IMR-90 (cell line): ENCODE results near the gene CTIF. TPM values are rescaled to one million over a fixed set of nuclear protein-coding genes. Genes with fewer than 3 reads are reported as not detected.

Experiments
- ATAC-seq: fragments of 200-7000 bp; cut with Tn5 transposase; 2 replicates; pipeline ENCODE4 v1.9.1; 2020; ENCODE audit warnings: low read depth, mild to moderate bottlenecking, moderate library complexity
- BruUV-seq: library from RNA; stranded (reverse); fragments of 400-500 nt; replicated peaks from 2 replicates; lab custom pipeline; 2021; lab: Mats Ljungman, UMichigan
- CTCF ChIA-PET: fragments of 300-600 bp; formaldehyde crosslinking; extraction: SDS; loops from one replicate; lab custom pipeline; 2021; ENCODE audit warnings: antibody characterized with exemption; lab: Yijun Ruan, JAX
- POLR2A ChIA-PET: fragments of 300-600 bp; sonication (Branson Sonifier 250); formaldehyde crosslinking; loops from one replicate; lab custom pipeline; 2022; ENCODE audit warnings: antibody characterized with exemption; ENCODE audit not compliant: unreplicated experiment; lab: Charles Lee
- DNase-seq: peaks from one replicate; pipeline ENCODE4 v3.0.0; 2013
- H2AFZ ChIP-seq: replicated peaks from 2 replicates; pipeline ENCODE3; 2013; ENCODE audit warnings: low read length, mild to moderate bottlenecking; ENCODE audit not compliant: poor library complexity
- H2AK5ac ChIP-seq: 2 replicates; pipeline ENCODE4 v1.6.1; 2013; ENCODE audit warnings: low read depth, low read length, inconsistent platforms
- H2AK9ac ChIP-seq: replicated peaks from 2 replicates; pipeline ENCODE3; 2013; ENCODE audit warnings: mild to moderate bottlenecking, low read depth, low read length, moderate library complexity; ENCODE audit not compliant: poor library complexity
- H2BK120ac ChIP-seq: 2 replicates; pipeline ENCODE4 v1.6.1; 2013; ENCODE audit warnings: low read depth, low read length, inconsistent platforms
- H2BK15ac ChIP-seq: 3 replicates; pipeline ENCODE4 v1.6.1; 2013; ENCODE audit warnings: low read depth, low read length, inconsistent platforms
- H2BK20ac ChIP-seq: 2 replicates; pipeline ENCODE4 v1.6.1; 2013; ENCODE audit warnings: low read depth, mild to moderate bottlenecking, inconsistent platforms, low read length, moderate library complexity
- H2BK5ac ChIP-seq: 2 replicates; pipeline ENCODE4 v1.6.1; 2013; ENCODE audit warnings: mild to moderate bottlenecking, low read depth, low read length, inconsistent platforms; ENCODE audit not compliant: poor library complexity, severe bottlenecking
- H3K14ac ChIP-seq: replicated peaks from 2 replicates; pipeline ENCODE4 v1.6.1; 2013; ENCODE audit warnings: low read depth, low read length, inconsistent platforms
- H3K18ac ChIP-seq: 2 replicates; pipeline ENCODE4 v1.6.1; 2013; ENCODE audit warnings: low read depth, low read length, control low read depth
- H3K23ac ChIP-seq: 2 replicates; pipeline ENCODE4 v1.6.1; 2013; ENCODE audit warnings: low read depth, low read length, inconsistent platforms
- H3K27ac ChIP-seq: 2 replicates; pipeline ENCODE4 v1.5.1; 2013; ENCODE audit warnings: mild to moderate bottlenecking, control low read depth, low read length; ENCODE audit not compliant: insufficient read depth
- H3K27me3 ChIP-seq: 2 replicates; pipeline ENCODE4 v1.6.1; 2013; ENCODE audit warnings: low read length; ENCODE audit not compliant: control insufficient read depth, insufficient read depth
- H3K36me3 ChIP-seq: 2 replicates; pipeline ENCODE4 v1.6.1; 2013; ENCODE audit warnings: low read length, mixed read lengths; ENCODE audit not compliant: control insufficient read depth, insufficient read depth
- H3K4ac ChIP-seq: 2 replicates; pipeline ENCODE4 v1.6.1; 2013; ENCODE audit warnings: low read depth, low read length, inconsistent platforms
- H3K4me1 ChIP-seq: 2 replicates; pipeline ENCODE4 v1.6.1; 2013; ENCODE audit warnings: low read length, mixed read lengths; ENCODE audit not compliant: control insufficient read depth, insufficient read depth
- H3K4me2 ChIP-seq: 2 replicates; pipeline ENCODE4 v1.6.1; 2013; ENCODE audit warnings: low read depth, mild to moderate bottlenecking, control low read depth, low read length, moderate library complexity
- H3K4me3 ChIP-seq: 2 replicates; pipeline ENCODE4 v1.5.1; 2013; ENCODE audit warnings: low read depth, mild to moderate bottlenecking, control low read depth, low read length, moderate library complexity; ENCODE audit not compliant: insufficient read depth
- H3K56ac ChIP-seq: 2 replicates; pipeline ENCODE4 v1.6.1; 2013; ENCODE audit warnings: low read length, inconsistent platforms; ENCODE audit not compliant: insufficient read depth; ENCODE audit errors: extremely low read depth
- H3K79me1 ChIP-seq, 2 experiments: 2 replicates each; pipeline ENCODE4 v1.6.1; 2013; ENCODE audit warnings: low read length in 2 of 2, inconsistent platforms in 1 of 2, low read depth in 1 of 2
- H3K9ac ChIP-seq: 2 replicates; pipeline ENCODE4 v1.6.1; 2013; ENCODE audit warnings: low read depth, low read length, control low read depth
- H3K9me1 ChIP-seq: 2 replicates; pipeline ENCODE4 v1.6.1; 2013; ENCODE audit warnings: low read length, inconsistent platforms; ENCODE audit not compliant: insufficient read depth
- H3K9me3 ChIP-seq: 2 replicates; pipeline ENCODE4 v1.6.1; 2013; ENCODE audit warnings: low read length; ENCODE audit not compliant: control insufficient read depth, insufficient read depth
- H4K20me1 ChIP-seq: 2 replicates; pipeline ENCODE4 v1.6.1; 2013; ENCODE audit warnings: low read length, inconsistent platforms; ENCODE audit not compliant: insufficient read depth
- H4K5ac ChIP-seq: 2 replicates; pipeline ENCODE4 v1.6.1; 2013; ENCODE audit warnings: mild to moderate bottlenecking, low read depth, low read length, control low read depth
- H4K8ac ChIP-seq, 2 experiments: 2 replicates each; pipeline ENCODE4 v1.6.1; 2013; ENCODE audit warnings: low read depth in 2 of 2, low read length in 2 of 2, control low read depth in 1 of 2, inconsistent platforms in 1 of 2
- H4K91ac ChIP-seq: 2 replicates; pipeline ENCODE4 v1.6.1; 2013; ENCODE audit warnings: low read depth, low read length, inconsistent platforms; ENCODE audit not compliant: insufficient read depth
- BHLHE40 ChIP-seq: fragments of 150-350 bp; IDR thresholded peaks from 2 replicates; pipeline ENCODE4 v1.6.1; 2016; ENCODE audit warnings: mild to moderate bottlenecking, low read depth, low read length
- CEBPB ChIP-seq: IDR thresholded peaks from 2 replicates; pipeline ENCODE4 v1.6.1; 2012; ENCODE audit warnings: low read depth, low read length, improper control_type of control experiment
- CHD1 ChIP-seq: IDR thresholded peaks from 2 replicates; pipeline ENCODE4 v1.6.1; 2012; ENCODE audit warnings: low read depth, low read length, improper control_type of control experiment
- MAZ ChIP-seq: IDR thresholded peaks from 2 replicates; pipeline ENCODE4 v1.6.1; 2012; ENCODE audit warnings: low read depth, mild to moderate bottlenecking, low read length, improper control_type of control experiment, moderate library complexity, borderline replicate concordance
- POLR2A ChIP-seq: IDR thresholded peaks from 2 replicates; pipeline ENCODE4 v1.6.1; 2012; ENCODE audit warnings: mild to moderate bottlenecking, low read depth, low read length
- RAD21 ChIP-seq: IDR thresholded peaks from 2 replicates; pipeline ENCODE4 v1.6.1; 2012; ENCODE audit warnings: low read length, improper control_type of control experiment
- RCOR1 ChIP-seq: IDR thresholded peaks from 2 replicates; pipeline ENCODE4 v1.6.1; 2012; ENCODE audit warnings: mild to moderate bottlenecking, low read length, improper control_type of control experiment; ENCODE audit not compliant: insufficient replicate concordance
- RFX5 ChIP-seq: IDR thresholded peaks from 2 replicates; pipeline ENCODE4 v1.8.0; 2012; ENCODE audit warnings: low read depth, mild to moderate bottlenecking, low read length, moderate library complexity
- WGBS, 2 experiments: methylation state at CpG; one replicate each; pipeline versions ENCODE4 v1.1.5 to v1.1.7; 2013; ENCODE audit warnings: missing lambda C conversion rate in 2 of 2; ENCODE audit not compliant: insufficient read length in 1 of 2; ENCODE audit errors: extremely low coverage in 2 of 2; 5-methylcytosine and 5-hydroxymethylcytosine counted together
- dilution Hi-C: fragments of 300-500 bp; cut with HindIII; formaldehyde crosslinking; loops from one replicate; pipeline ENCODE4 v1.14.3; 2018; ENCODE audit warnings: low sequenced_read_pairs; ENCODE audit not compliant: unreplicated experiment
- in situ Hi-C: fragments of 300-500 bp; cut with MboI; formaldehyde crosslinking; loops from 3 replicates; pipeline ENCODE4 v1.14.3; 2019; ENCODE audit warnings: low sequenced_read_pairs, inconsistent platforms, mixed read lengths
- intact Hi-C: fragments of 100-400 bp; cut with micrococcal nuclease; formaldehyde crosslinking; loops from 2 replicates; pipeline ENCODE4 v1.10.0; 2022
- polyA plus RNA-seq, 3 experiments: library from polyadenylated mRNA; depleted of rRNA; stranded (reverse); fragments of >200 nt; gene quantifications; 2 replicates each; pipeline ENCODE4 v1.2.3, GENCODE V29; 2012; ENCODE audit warnings: low replicate concordance in 1 of 3
- total RNA-seq: library from RNA; depleted of rRNA; stranded (reverse); fragments of >200 nt; gene quantifications from 2 replicates; pipeline ENCODE4 v1.2.3, GENCODE V29; 2012

Gene CTIF
- total and polyA plus RNA-seq, 2 of the 4 experiments (the other 2 are of a cell fraction): 25.1 to 57.0 TPM

- 100% methylated on average over 2 of the region's 11 CpGs; no CpG with 5 or more reads in 1 of the 2 experiments for WGBS, 2 experiments
- Histone ChIP-seq H3K79me1 (peaks cover 28 to 81% of the 10 kb centered on the region in 2 experiments; a peak in 3 of 4 replicates), H3K56ac (no peak overlapping the region), H4K20me1 (peaks cover 27% of the 10 kb centered on the region), H3K27me3 (no peaks in the 10 kb centered on the region), H2AK5ac (no peak overlapping the region; the same call in 1 of the 2 replicates), H4K91ac (no peak overlapping the region), H2BK5ac (no peak overlapping the region), H2BK120ac (no peak overlapping the region), H3K9me3 (no peaks in the 10 kb centered on the region), H4K5ac (no peak overlapping the region), H3K4ac (no peak overlapping the region), H3K4me3 (no peak overlapping the region), H4K8ac (no peak overlapping the region), H3K9me1 (peaks cover 43% of the 10 kb centered on the region), H3K9ac (no peak overlapping the region), H2AFZ (no peak overlapping the region), H3K18ac (no peak overlapping the region), H3K27ac (no peak overlapping the region), H3K4me1 (peaks cover 12% of the 10 kb centered on the region), H2AK9ac (no peak overlapping the region), H3K23ac (no peak overlapping the region), H3K4me2 (no peak overlapping the region), H3K36me3 (peaks cover 47% of the 10 kb centered on the region), H2BK15ac (no peak overlapping the region), H3K14ac (no peak overlapping the region), H2BK20ac (no peak overlapping the region)
- no peak for ATAC-seq
- POLR2A ChIA-PET: interaction anchor here (0.6 kb wide), 1 partner anchor 23 kb away, joined by 4 read pairs; no protein-coding TSS in a partner anchor
- no peak for DNase-seq
- in situ Hi-C loops: no loop called here
- intact Hi-C loops: no loop called here
- dilution Hi-C loops: no loop called here
- no TSS peak for BruUV-seq
- no peak for TF ChIP-seq MAZ
- no peak for TF ChIP-seq POLR2A
- TF ChIP-seq RFX5: no peak
- TF ChIP-seq RCOR1: no peak
- no peak for TF ChIP-seq BHLHE40
- TF ChIP-seq CHD1: no peak
- no peak for TF ChIP-seq RAD21
- no peak for TF ChIP-seq CEBPB
- CTCF ChIA-PET: no interaction called here
These were observed 265.4 kb downstream of the CTIF start for GRCh38 chr18:48803951-48804855.
